OCI-LY1 (cell line): ENCODE measurements around the gene ZFHX3.

Experiments used
- H2AFZ ChIP-seq: fragments of 200-600 bp; sonication (generic), shearing (Covaris generic); 2 replicates; pipeline ENCODE4 v1.6.0; 2014; ENCODE audit warnings: antibody characterized with exemption, mild to moderate bottlenecking, low read length
- H3F3A ChIP-seq: fragments of 200-600 bp; sonication (generic), shearing (Covaris generic); 2 replicates; pipeline ENCODE4 v1.6.0; 2014; ENCODE audit warnings: mild to moderate bottlenecking, antibody characterized with exemption, low read length, moderate library complexity; ENCODE audit not compliant: insufficient read depth
- H3K27ac ChIP-seq: fragments of 200-600 bp; sonication (generic); 2 replicates; pipeline ENCODE4 v1.5.1; 2014; ENCODE audit warnings: low read length, mixed run types, mild to moderate bottlenecking, low read depth; ENCODE audit not compliant: poor library complexity, severe bottlenecking
- H3K27me3 ChIP-seq: fragments of 200-600 bp; sonication (generic); 2 replicates; pipeline ENCODE4 v1.6.0; 2014; ENCODE audit warnings: antibody characterized with exemption, mild to moderate bottlenecking, low read length, moderate library complexity; ENCODE audit not compliant: insufficient read depth
- H3K36me3 ChIP-seq: fragments of 200-600 bp; sonication (generic); 2 replicates; pipeline ENCODE4 v1.6.1; 2014; ENCODE audit warnings: mild to moderate bottlenecking, antibody characterized with exemption, low read length, moderate library complexity, mixed read lengths; ENCODE audit not compliant: insufficient read depth
- H3K4me1 ChIP-seq: fragments of 200-600 bp; sonication (generic); 2 replicates; pipeline ENCODE4 v1.5.1; 2014; ENCODE audit warnings: mild to moderate bottlenecking, low read length, moderate library complexity; ENCODE audit not compliant: insufficient read depth, severe bottlenecking
- H3K4me2 ChIP-seq: fragments of 200-600 bp; sonication (generic), shearing (Covaris generic); 2 replicates; pipeline ENCODE4 v1.6.1; 2014; ENCODE audit warnings: low read length
- H3K4me3 ChIP-seq: fragments of 200-600 bp; sonication (generic); 2 replicates; pipeline ENCODE4 v1.5.1; 2014; ENCODE audit warnings: low read length, low read depth, mild to moderate bottlenecking, mixed read lengths; ENCODE audit not compliant: poor library complexity, severe bottlenecking
- H3K79me2 ChIP-seq: fragments of 200-600 bp; shearing (Covaris generic); 2 replicates; pipeline ENCODE4 v1.6.1; 2016; ENCODE audit warnings: mixed run types, low read length, mixed read lengths; ENCODE audit not compliant: insufficient read depth
- H3K9ac ChIP-seq: fragments of 200-600 bp; sonication (generic), shearing (Covaris generic); 2 replicates; pipeline ENCODE4 v1.6.1; 2014; ENCODE audit warnings: mild to moderate bottlenecking, low read length, mixed read lengths
- H3K9me2 ChIP-seq: fragments of 200-600 bp; sonication (generic), shearing (Covaris generic); 2 replicates; pipeline ENCODE4 v1.6.1; 2014; ENCODE audit warnings: low read depth, mild to moderate bottlenecking, low read length, mixed read lengths
- H3K9me3 ChIP-seq: fragments of 200-600 bp; shearing (Covaris generic); 2 replicates; pipeline ENCODE4 v1.6.1; 2014; ENCODE audit warnings: low read length, mixed read lengths
- H4K20me1 ChIP-seq: fragments of 200-600 bp; sonication (generic), shearing (Covaris generic); 2 replicates; pipeline ENCODE4 v1.6.0; 2016; ENCODE audit warnings: mild to moderate bottlenecking, low read length; ENCODE audit not compliant: insufficient read depth
- CTCF ChIP-seq: fragments of 200-600 bp; sonication (generic), shearing (Covaris generic); IDR thresholded peaks from 2 replicates; pipeline ENCODE4 v1.5.1; 2017; ENCODE audit warnings: mild to moderate bottlenecking, antibody characterized with exemption, low read length, moderate library complexity, mixed read lengths
- EZH2 ChIP-seq: fragments of 200-600 bp; sonication (generic), shearing (Covaris generic); IDR thresholded peaks from 2 replicates; pipeline ENCODE4 v1.8.0; 2017; ENCODE audit warnings: borderline replicate concordance, mixed run types, mild to moderate bottlenecking, antibody characterized with exemption, low read length, moderate library complexity, mixed read lengths

Gene ZFHX3

GRCh38 chr16:72926177-72927070 is 121.5 kb downstream of the ZFHX3 start:
- TF ChIP-seq CTCF (no peak), EZH2 (no peak)
- H3K4me3 ChIP-seq = no peak overlapping the region
- H3K4me2 ChIP-seq = no peak overlapping the region
- no peaks in the 10 kb centered on the region for H3K79me2 ChIP-seq
- H3K27me3 ChIP-seq = no peaks in the 10 kb centered on the region
- no peak overlapping the region for H3K9ac ChIP-seq
- no peak overlapping the region for H2AFZ ChIP-seq
- H3K36me3 ChIP-seq = no peaks in the 10 kb centered on the region
- H3K27ac ChIP-seq = no peak overlapping the region
- H3K9me2 ChIP-seq = no peaks in the 10 kb centered on the region
- H3F3A ChIP-seq = no peaks in the 10 kb centered on the region
- H3K9me3 ChIP-seq = no peaks in the 10 kb centered on the region
- H3K4me1 ChIP-seq = no peaks in the 10 kb centered on the region
- no peaks in the 10 kb centered on the region for H4K20me1 ChIP-seq

DNA sequence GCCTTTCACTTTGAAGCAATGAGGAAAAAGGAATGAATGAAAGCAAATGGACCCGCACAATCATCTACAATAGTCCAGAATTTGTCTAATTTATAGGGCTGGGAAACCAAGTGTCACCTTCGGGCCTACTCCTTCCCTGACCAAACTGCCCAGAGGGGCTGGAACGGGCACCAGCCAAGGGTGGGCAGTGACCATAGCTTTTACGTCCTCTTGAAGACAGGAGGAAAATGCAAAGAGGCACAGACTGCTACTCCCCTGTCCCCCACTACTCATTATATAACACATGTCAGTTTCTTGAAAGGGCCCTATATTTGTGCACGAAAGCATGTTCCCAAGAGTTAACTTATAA is 122.3 kb downstream of the ZFHX3 start:
- no peaks in the 10 kb centered on the region for H3K4me1 ChIP-seq
- no peaks in the 10 kb centered on the region for H3F3A ChIP-seq
- no peaks in the 10 kb centered on the region for H3K9me2 ChIP-seq
- no peaks in the 10 kb centered on the region for H3K79me2 ChIP-seq
- TF ChIP-seq EZH2 = no peak
- no peak for TF ChIP-seq CTCF
- H3K4me3 ChIP-seq = no peak overlapping the region
- no peak overlapping the region for H3K4me2 ChIP-seq
- H3K36me3 ChIP-seq = no peaks in the 10 kb centered on the region
- no peaks in the 10 kb centered on the region for H4K20me1 ChIP-seq
- H3K27ac ChIP-seq = no peak overlapping the region
- H3K27me3 ChIP-seq = no peaks in the 10 kb centered on the region
- no peak overlapping the region for H3K9ac ChIP-seq
- H2AFZ ChIP-seq = no peak overlapping the region
- no peaks in the 10 kb centered on the region for H3K9me3 ChIP-seq

DNA sequence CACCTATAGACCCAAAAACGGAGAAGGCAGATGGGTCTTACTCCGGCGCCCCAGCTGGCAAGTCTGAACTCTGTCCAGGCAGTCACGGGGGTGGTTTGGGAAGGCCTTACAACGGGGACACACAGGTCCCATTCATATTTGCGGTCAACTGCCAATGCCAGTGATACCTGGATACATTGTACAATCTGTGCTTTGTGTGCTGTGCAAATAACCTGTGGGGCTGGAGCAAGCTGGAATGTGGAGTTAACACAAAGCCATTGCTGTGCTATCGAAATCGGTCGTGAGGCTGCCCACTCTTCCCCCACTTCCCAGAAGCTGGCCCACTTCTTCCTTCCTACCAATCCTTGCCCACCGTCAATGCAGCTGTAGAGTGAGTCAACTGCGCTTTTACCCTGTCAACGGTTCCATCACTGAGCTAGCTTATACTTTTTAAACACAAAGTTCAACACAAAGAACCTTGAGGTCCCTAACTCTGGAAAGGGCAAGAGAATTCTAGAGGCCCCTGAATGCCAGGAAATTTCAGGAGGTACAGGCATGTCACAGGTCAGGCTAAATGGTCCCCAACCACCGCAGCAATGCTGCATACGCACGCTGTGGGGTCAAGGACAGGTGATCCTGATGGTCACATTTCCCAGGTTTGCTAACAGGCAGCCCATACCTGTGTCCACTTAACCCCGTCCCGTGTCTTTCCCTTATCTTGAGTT is 122.8 kb downstream of the ZFHX3 start:
- Histone ChIP-seq H3K9ac (no peak overlapping the region), H3K4me1 (no peaks in the 10 kb centered on the region), H4K20me1 (no peaks in the 10 kb centered on the region), H3K36me3 (no peaks in the 10 kb centered on the region), H3K27me3 (no peaks in the 10 kb centered on the region), H3K9me3 (no peaks in the 10 kb centered on the region), H3K4me2 (no peak overlapping the region), H3F3A (no peaks in the 10 kb centered on the region), H3K9me2 (no peaks in the 10 kb centered on the region), H3K79me2 (no peaks in the 10 kb centered on the region), H3K27ac (no peak overlapping the region), H3K4me3 (no peak overlapping the region), H2AFZ (no peak overlapping the region)
- no peak for TF ChIP-seq CTCF
- TF ChIP-seq EZH2 = no peak
